Fibroblast of pulmonary artery (primary cell): ENCODE data around the gene CD22.

Experiments
- DNase-seq: peaks from one replicate; pipeline ENCODE4 v3.0.0-alpha.2; 2010; ENCODE audit warnings: low read depth
- H3K4me3 ChIP-seq: replicated peaks from 2 replicates; pipeline ENCODE4 v1.5.1; 2011; ENCODE audit warnings: low read depth, mild to moderate bottlenecking, control low read depth, low read length, moderate library complexity
- CTCF ChIP-seq: IDR thresholded peaks from 2 replicates; pipeline ENCODE4 v1.5.1; 2011; ENCODE audit warnings: mild to moderate bottlenecking, control low read depth, low read length, inconsistent platforms; ENCODE audit errors: missing control alignments

The CD22 gene

GRCh38 chr19:35332817-35333216 is 3.8 kb downstream of the CD22 start:
- no peak for DNase-seq
- H3K4me3 ChIP-seq: no peak overlapping the region
- no peak for TF ChIP-seq CTCF

GRCh38 chr19:35334144-35334753 is 5.3 kb downstream of the CD22 start:
- no peak for TF ChIP-seq CTCF
- no peak for DNase-seq
- H3K4me3 ChIP-seq: no peak overlapping the region

- no peak for TF ChIP-seq CTCF
- H3K4me3 ChIP-seq: no peak overlapping the region
- no peak for DNase-seq
Measured at GRCh38 chr19:35336166-35336955, 7.4 kb downstream of the CD22 start.

GRCh38 chr19:35337097-35337983 is 8.4 kb downstream of the CD22 start:
- DNase-seq: no peak
- no peak for TF ChIP-seq CTCF
- H3K4me3 ChIP-seq: no peak overlapping the region

GRCh38 chr19:35337984-35338296 is 9.0 kb downstream of the CD22 start:
- no peak overlapping the region for H3K4me3 ChIP-seq
- DNase-seq: no peak
- TF ChIP-seq CTCF: no peak

GRCh38 chr19:35340431-35340830 is 11.4 kb downstream of the CD22 start:
- no peak for DNase-seq
- no peak for TF ChIP-seq CTCF
- no peak overlapping the region for H3K4me3 ChIP-seq
